Panc1 (cell line): ENCODE data around the gene YWHAQ. TPM values are rescaled to one million over a fixed set of nuclear protein-coding genes. Genes with fewer than 3 reads are reported as not detected.

ENCODE experiments used
- ATAC-seq: fragments of 200-7000 bp; cut with Tn5 transposase; 2 replicates; pipeline ENCODE4 v1.9.1; 2020; ENCODE audit warnings: mild to moderate bottlenecking, moderate library complexity
- BruUV-seq: library from RNA; stranded (reverse); fragments of 400-500 nt; replicated peaks from 2 replicates; lab custom pipeline; 2021; lab: Mats Ljungman, UMichigan
- CTCF ChIA-PET: fragments of 300-600 bp; sonication (Branson Sonifier 250); formaldehyde crosslinking; loops from one replicate; lab custom pipeline; 2022; ENCODE audit warnings: antibody characterized with exemption; lab: Charles Lee
- POLR2A ChIA-PET: fragments of 300-600 bp; sonication (Branson Sonifier 250); formaldehyde crosslinking; loops from one replicate; lab custom pipeline; 2022; ENCODE audit warnings: antibody characterized with exemption; lab: Charles Lee
- DNase-seq: peaks from one replicate; pipeline ENCODE4 v3.0.0-alpha.2; 2010; ENCODE audit warnings: low read depth, low spot score
- H3K27ac ChIP-seq: 2 replicates; pipeline ENCODE4 v1.5.1; 2011; ENCODE audit warnings: mild to moderate bottlenecking, low read length, inconsistent platforms
- H3K27me3 ChIP-seq: fragments of 200-500 bp; sonication (Bioruptor generic); 2 replicates; pipeline ENCODE4 v1.6.0; 2014; ENCODE audit warnings: low read length, inconsistent platforms; ENCODE audit not compliant: control insufficient read depth, insufficient read depth
- H3K36me3 ChIP-seq: fragments of 200-500 bp; sonication (Bioruptor generic); 2 replicates; pipeline ENCODE4 v1.5.1; 2014; ENCODE audit warnings: inconsistent platforms, mild to moderate bottlenecking, low read length, moderate library complexity; ENCODE audit not compliant: control insufficient read depth, insufficient read depth
- H3K4me1 ChIP-seq: 2 replicates; pipeline ENCODE4 v1.5.1; 2011; ENCODE audit warnings: inconsistent platforms, mild to moderate bottlenecking, low read length, moderate library complexity; ENCODE audit not compliant: control insufficient read depth, insufficient read depth
- H3K4me3 ChIP-seq, 2 experiments: 2 replicates each; pipeline ENCODE4 v1.5.1; 2011 to 2012; ENCODE audit warnings: low read depth in 2 of 2, low read length in 2 of 2, mild to moderate bottlenecking in 2 of 2, inconsistent platforms in 1 of 2, moderate library complexity in 1 of 2
- H3K9me3 ChIP-seq: fragments of 200-500 bp; sonication (Bioruptor generic); 2 replicates; pipeline ENCODE4 v1.5.1; 2014; ENCODE audit warnings: low read depth, mild to moderate bottlenecking, inconsistent platforms, low read length, moderate library complexity; ENCODE audit not compliant: control insufficient read depth, insufficient read depth
- POLR2AphosphoS5 ChIP-seq: IDR thresholded peaks from 2 replicates; pipeline ENCODE4 v1.6.1; 2012; ENCODE audit warnings: mild to moderate bottlenecking, low read depth, low read length, moderate library complexity
- SIN3A ChIP-seq: IDR thresholded peaks from 2 replicates; pipeline ENCODE4 v1.6.1; 2012; ENCODE audit warnings: low read depth, mild to moderate bottlenecking, low read length, moderate library complexity, borderline replicate concordance; ENCODE audit not compliant: insufficient read depth
- TCF7L2 ChIP-seq: IDR thresholded peaks from 2 replicates; pipeline ENCODE4 v1.6.1; 2011; ENCODE audit warnings: mild to moderate bottlenecking, low read depth, low read length, inconsistent platforms
- in situ Hi-C: cut with HindIII; loops from 2 replicates; pipeline ENCODE4 v1.10.0; 2016; ENCODE audit warnings: low sequenced_read_pairs, low pct_unique_long_range_greater_than_20kb
- intact Hi-C: fragments of 100-400 bp; cut with micrococcal nuclease; formaldehyde crosslinking; loops from one replicate; pipeline ENCODE4 v1.10.0; 2022; ENCODE audit not compliant: unreplicated experiment
- total RNA-seq: library from RNA; stranded (reverse); gene quantifications from one replicate; pipeline ENCODE4 v1.2.1, GENCODE V29; 2021; ENCODE audit not compliant: unreplicated experiment
- TF ChIP-seq, protein P1 (sequence below), 2 experiments: IDR thresholded peaks; 2 replicates each; pipeline ENCODE4 v1.6.1; 2011 to 2012; ENCODE audit warnings: low read depth in 2 of 2, control low read depth in 1 of 2, low read length in 1 of 2, mild to moderate bottlenecking in 1 of 2, moderate library complexity in 1 of 2; ENCODE audit not compliant: insufficient read depth in 1 of 2
- TF ChIP-seq, protein P2 (sequence below): fragments of 450-650 bp; IDR thresholded peaks from 2 replicates; pipeline ENCODE4 v1.5.1; 2017; ENCODE audit warnings: mild to moderate bottlenecking

Gene YWHAQ
- total RNA-seq, 1 experiment from 2014 or later, result 683 TPM

DNA sequence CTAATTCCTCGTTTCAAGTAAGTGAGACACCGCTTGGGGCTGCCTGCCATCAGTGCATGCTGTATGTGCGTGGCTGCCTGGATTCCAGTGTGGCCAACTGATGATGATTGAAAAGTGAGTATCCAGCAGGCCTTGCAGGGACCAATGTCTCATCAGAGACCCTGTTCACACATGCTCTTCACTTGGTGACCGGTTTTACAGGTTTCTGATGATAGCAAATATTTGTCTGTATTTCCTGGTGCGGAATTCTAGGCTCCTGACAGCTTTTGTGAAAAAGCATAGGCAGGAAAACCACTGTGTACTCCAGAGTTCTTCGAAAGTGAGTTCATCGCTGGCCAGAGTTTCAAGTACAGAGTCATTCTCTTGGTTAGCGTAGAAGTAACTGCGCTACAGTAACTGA lies 13.8 kb upstream of the YWHAQ start:
- TF ChIP-seq, protein P1, sequence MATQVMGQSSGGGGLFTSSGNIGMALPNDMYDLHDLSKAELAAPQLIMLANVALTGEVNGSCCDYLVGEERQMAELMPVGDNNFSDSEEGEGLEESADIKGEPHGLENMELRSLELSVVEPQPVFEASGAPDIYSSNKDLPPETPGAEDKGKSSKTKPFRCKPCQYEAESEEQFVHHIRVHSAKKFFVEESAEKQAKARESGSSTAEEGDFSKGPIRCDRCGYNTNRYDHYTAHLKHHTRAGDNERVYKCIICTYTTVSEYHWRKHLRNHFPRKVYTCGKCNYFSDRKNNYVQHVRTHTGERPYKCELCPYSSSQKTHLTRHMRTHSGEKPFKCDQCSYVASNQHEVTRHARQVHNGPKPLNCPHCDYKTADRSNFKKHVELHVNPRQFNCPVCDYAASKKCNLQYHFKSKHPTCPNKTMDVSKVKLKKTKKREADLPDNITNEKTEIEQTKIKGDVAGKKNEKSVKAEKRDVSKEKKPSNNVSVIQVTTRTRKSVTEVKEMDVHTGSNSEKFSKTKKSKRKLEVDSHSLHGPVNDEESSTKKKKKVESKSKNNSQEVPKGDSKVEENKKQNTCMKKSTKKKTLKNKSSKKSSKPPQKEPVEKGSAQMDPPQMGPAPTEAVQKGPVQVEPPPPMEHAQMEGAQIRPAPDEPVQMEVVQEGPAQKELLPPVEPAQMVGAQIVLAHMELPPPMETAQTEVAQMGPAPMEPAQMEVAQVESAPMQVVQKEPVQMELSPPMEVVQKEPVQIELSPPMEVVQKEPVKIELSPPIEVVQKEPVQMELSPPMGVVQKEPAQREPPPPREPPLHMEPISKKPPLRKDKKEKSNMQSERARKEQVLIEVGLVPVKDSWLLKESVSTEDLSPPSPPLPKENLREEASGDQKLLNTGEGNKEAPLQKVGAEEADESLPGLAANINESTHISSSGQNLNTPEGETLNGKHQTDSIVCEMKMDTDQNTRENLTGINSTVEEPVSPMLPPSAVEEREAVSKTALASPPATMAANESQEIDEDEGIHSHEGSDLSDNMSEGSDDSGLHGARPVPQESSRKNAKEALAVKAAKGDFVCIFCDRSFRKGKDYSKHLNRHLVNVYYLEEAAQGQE (IDR thresholded peaks at IDR 0.05; ENCODE audit: insufficient read depth in 1 of 2, low read depth in 2 of 2, low read length in 1 of 2), result no peak
- TF ChIP-seq POLR2AphosphoS5 (no peak), TCF7L2 (no peak), SIN3A (no peak)
- TF ChIP-seq, protein P2, sequence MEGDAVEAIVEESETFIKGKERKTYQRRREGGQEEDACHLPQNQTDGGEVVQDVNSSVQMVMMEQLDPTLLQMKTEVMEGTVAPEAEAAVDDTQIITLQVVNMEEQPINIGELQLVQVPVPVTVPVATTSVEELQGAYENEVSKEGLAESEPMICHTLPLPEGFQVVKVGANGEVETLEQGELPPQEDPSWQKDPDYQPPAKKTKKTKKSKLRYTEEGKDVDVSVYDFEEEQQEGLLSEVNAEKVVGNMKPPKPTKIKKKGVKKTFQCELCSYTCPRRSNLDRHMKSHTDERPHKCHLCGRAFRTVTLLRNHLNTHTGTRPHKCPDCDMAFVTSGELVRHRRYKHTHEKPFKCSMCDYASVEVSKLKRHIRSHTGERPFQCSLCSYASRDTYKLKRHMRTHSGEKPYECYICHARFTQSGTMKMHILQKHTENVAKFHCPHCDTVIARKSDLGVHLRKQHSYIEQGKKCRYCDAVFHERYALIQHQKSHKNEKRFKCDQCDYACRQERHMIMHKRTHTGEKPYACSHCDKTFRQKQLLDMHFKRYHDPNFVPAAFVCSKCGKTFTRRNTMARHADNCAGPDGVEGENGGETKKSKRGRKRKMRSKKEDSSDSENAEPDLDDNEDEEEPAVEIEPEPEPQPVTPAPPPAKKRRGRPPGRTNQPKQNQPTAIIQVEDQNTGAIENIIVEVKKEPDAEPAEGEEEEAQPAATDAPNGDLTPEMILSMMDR, result no peak
- Histone ChIP-seq H3K9me3 (no peaks in the 10 kb centered on the region), H3K4me3 (no peak overlapping the region), H3K4me1 (peaks cover 40% of the 10 kb centered on the region), H3K27ac (no peak overlapping the region; the same call in none of the 2 replicates), H3K27me3 (no peaks in the 10 kb centered on the region), H3K36me3 (no peaks in the 10 kb centered on the region)
- POLR2A ChIA-PET, result no interaction called here
- in situ Hi-C loops, result no loop called here
- intact Hi-C loops, result no loop called here
- CTCF ChIA-PET, result no interaction called here
- no TSS peak for BruUV-seq
- ATAC-seq, result no peak
- no peak for DNase-seq

DNA sequence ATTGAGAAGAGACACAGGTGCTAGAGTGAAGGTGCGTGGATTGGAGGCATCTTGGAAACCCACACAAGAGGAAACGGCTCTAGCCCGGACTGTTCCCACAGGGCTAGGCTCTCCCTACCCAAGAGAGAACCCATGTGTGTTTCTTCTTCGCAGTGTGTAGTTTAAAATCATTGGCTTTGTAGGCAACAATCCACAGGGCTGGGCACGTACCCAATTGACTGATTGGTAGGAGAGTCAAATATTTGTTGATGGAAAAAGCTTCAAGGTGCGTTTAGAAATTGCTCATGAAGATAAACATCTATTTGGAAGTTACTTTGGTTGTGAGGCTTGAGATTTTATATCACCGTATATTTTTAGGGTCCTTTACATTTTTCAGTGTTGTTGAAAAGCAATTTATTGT lies 13.2 kb upstream of the YWHAQ start:
- Histone ChIP-seq H3K36me3 (no peaks in the 10 kb centered on the region), H3K27ac (peak overlapping the region; percentile 68), H3K27me3 (no peaks in the 10 kb centered on the region), H3K4me3 (no peak overlapping the region), H3K9me3 (no peaks in the 10 kb centered on the region), H3K4me1 (peaks cover 41% of the 10 kb centered on the region)
- DNase-seq (no peak), ATAC-seq (no peak)
- in situ Hi-C loops (no loop called here), intact Hi-C loops (no loop called here)
- POLR2A ChIA-PET, result no interaction called here
- no TSS peak for BruUV-seq
- CTCF ChIA-PET, result no interaction called here
- TF ChIP-seq TCF7L2, result no peak
- TF ChIP-seq, protein P1 (IDR thresholded peaks at IDR 0.05; ENCODE audit: insufficient read depth in 1 of 2, low read depth in 2 of 2, low read length in 1 of 2), result no peak
- TF ChIP-seq POLR2AphosphoS5, result no peak
- no peak for TF ChIP-seq SIN3A
- TF ChIP-seq, protein P2, result no peak
